Activated CD4-positive, CD25-positive, alpha-beta regulatory T cell treated with anti-CD3 and anti-CD28 coated beads, Interleukin-2, amount 50 U/mL, for 24 hours (primary cell): ENCODE data around the gene UTF1.

Source experiments
- ATAC-seq, 2 donors: fragments of 150-1000 bp; cut with Tn5 transposase; one replicate each; pipeline ENCODE4 v1.10.0; 2021; ENCODE audit warnings: mild to moderate bottlenecking in 1 of 2, moderate library complexity in 1 of 2

Gene UTF1

DNA sequence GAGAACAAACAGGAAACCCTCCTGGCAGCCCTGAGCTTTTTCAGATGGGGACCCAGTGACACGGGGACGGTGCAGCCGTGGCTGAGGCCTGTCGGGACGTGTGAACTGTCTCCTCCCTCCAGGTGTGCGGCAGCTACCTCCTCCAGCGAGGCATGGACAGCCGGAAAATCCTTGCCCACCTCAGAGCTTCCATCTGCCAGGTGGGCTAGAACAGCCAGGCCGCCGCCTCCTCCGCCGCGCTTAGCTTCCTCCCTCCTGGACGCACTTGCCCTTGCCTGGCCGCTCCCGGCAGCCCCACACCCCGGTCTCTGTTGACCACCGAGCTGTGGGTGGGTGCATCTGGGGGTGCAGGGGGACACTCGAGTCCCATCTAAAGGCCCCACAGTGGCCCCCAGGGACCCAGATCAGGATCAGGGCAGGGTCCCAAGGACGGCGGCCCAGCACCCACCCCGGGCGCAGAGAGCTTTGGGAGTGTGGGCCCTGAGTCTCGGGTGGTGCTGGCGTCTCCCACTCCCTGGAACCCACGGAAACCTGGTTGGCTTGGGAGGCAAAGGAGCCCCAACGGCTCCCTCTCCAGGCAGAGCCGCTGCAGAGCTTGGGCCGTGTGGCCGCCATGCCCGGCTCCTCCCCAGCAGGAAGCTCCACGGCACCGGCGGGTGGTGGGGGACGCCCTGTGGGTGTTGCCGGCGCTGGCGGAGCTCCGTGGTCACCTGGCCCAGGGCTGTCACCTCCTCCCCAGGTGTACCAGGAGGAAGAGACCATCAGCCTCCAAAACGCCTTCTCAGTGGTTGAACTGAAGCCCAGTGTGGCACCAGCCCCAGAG is 32.9 kb upstream of the UTF1 start:
- no peak for ATAC-seq

DNA sequence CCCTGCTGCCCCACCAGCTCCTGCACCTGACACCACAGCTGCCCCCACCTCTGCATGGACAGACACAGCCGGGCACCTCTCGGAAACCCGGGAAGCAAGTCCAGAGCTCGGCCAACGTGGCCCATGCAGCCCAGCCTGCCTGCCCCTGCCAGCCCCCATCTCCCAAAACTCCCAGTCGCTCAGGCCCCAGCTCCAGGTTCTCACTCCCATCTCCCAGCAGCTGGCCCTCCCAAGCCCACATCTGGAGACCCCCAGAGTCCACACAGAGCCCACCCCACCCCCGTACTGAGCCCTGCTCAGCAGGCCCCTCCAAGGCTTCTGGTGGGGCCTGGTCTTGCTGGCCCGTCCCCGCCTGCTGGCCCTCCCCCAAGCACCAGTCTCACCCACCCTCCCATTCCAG is 32.2 kb upstream of the UTF1 start:
- ATAC-seq, result no peak

DNA sequence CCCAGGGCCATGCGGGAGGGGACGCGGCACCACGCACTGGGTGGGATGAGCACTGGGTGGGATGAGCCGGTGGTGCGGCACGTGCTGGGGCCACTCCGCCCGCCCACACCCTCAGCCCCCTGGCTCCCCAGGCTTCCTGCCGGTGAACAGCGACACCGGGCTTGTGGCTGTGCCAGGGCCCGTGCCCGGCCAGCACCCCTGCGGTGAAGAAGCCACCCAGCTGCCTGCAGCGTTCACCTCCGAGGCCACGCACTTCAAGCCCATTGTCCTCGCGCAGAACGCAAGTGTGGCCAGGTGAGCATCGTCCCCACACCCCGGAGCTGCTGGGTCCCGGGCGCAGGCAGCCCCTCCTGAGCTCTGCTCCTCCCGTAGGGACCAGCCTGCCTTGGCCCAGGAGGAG is 31.8 kb upstream of the UTF1 start:
- ATAC-seq, result no peak

DNA sequence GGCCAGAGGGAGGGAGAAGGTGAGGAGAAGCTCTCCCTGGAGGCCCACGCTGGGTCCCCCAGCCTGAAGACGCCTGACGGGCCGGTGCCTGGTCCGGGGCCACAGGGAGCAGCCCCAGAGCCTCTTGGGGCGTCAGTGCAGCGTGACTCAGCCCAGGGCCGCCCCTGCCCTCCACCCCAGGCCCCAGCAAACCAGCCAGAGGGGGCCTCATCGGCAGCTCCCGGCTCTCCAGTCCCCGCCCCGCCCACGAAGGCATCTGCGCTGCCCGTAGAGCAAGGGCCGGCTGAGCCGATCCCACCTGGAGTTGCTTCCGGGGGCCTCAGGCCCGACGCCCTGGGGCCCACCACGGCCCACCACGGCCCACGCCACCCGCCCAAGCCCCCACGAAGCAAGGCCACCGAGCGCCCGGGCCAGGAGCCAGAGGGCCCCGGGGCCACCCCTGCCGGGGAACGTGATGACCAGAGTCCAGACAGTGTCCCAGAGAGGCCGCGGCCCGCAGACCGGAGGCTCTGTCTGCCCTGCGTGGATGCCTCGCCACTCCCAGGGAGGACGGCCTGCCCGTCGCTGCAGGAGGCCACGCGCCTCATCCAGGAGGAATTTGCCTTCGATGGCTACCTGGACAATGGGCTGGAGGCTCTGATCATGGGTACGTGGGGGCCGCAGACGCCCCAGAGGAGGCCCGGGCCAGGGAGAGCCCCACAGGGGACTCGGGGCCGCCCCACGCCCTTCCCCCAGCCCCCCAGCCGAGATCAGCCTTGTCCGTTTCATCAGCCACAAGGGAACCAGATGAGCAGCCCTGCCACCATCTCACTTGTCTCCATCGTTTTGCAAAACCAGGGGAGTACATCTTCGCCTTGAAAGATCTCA is 31.2 kb upstream of the UTF1 start:
- ATAC-seq, result no peak

DNA sequence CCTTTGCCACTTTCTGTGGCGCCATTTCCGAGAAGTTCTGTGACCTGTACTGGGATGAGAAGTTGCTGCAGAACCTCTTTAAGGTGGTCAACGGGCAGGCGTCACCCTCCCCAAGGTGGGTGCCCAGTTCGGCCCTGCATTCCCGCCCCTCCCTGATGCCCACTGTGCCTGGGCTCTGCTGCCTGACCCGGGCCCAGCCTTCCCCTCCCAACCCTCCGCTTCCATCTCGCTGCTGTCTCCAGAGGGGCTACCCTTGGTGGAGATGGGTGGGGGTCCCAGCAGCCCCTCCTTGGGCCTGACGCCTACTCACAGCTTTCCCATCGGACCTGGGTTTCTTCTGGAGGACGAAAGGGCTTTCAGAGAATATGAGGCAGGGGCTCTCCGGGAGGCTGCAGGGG is 30.5 kb upstream of the UTF1 start:
- no peak for ATAC-seq

DNA sequence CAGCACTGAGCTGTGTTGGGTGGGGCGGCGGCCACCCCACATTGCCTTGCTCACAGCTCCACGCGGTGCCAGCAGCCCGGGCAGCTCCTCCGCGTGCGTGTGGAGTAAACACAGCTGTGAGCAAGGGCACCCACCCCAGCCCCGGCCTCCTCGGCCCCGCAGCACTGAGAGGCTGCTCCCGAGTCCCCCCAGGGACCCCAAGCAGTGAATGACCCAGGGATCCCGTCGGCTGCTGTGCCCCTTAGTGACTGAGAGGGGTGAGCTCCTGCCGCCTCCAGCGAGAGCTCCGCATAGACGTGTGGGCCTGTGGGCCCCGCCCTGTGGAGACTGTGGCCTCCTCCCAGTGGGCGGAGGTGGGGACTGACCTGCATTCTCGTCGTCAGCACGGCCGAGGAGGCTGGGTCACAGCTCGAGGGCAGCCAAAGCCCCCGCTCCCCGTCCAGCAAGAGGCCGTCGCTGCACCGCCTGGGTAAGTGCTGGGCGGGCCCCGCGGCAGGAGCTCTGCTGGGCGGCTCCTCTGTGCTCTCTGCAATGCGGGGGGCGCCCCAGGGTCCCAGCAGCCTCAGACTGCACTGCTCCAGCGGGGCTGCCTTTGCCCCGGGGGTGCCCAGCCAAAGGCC is 29.9 kb upstream of the UTF1 start:
- ATAC-seq, result no peak

DNA sequence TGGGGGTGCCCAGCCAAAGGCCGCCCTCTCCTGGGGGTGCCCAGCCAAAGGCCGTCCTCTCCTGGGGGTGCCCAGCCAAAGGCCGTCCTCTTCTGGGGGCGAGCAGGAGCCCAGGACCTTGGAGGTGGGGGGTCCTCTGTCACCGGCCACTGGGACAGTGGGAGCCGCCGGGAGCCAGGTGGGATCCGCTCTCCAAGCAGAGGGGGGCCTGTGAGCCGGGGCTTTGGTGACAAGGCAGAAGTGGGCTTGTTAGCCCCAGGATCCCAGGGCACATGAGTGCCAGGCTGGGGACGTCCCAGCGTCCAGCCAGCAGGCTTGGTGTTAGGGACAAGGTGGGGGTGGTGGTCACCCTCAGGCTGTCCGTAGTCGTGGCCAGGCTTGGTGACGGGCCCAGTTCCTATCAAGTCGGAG is 29.4 kb upstream of the UTF1 start:
- ATAC-seq, result no peak

DNA sequence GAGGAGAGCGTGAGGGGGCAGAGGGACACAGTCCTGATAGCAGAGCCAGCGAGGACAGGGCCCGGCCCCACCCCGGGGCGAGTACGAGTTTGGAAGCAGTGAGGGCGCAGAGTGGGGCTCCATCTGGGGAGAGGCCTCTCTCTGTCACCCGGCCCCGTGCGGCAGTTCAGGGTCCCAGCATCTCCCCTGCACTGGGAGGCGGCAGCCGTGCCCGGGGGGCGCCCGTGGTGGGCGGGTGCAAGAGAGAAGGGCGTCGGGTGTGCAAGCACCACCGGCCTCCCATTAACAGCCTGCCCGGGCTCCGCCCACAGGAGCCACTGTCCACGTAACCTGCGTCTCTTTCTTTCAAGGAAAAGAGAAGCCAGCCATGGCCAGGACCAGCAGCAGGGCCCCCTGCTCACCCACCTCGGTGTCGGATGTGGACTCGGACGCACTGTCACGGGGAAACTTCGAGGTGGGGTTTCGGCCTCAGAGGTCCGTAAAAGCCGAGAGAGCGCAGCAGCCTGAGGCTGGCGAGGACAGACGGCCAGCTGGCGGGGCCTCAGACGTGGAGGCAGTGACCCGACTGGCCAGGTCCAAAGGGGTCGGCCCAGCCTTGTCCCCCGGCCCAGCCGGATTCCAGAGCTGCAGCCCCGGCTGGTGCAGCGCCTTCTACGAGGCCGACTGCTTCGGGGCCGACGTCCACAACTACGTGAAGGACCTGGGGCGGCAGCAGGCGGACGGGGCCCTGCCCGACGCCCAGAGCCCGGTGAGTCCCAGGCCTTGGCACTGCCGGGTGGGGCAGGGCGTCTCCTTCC is 28.7 kb upstream of the UTF1 start:
- ATAC-seq, result no peak

DNA sequence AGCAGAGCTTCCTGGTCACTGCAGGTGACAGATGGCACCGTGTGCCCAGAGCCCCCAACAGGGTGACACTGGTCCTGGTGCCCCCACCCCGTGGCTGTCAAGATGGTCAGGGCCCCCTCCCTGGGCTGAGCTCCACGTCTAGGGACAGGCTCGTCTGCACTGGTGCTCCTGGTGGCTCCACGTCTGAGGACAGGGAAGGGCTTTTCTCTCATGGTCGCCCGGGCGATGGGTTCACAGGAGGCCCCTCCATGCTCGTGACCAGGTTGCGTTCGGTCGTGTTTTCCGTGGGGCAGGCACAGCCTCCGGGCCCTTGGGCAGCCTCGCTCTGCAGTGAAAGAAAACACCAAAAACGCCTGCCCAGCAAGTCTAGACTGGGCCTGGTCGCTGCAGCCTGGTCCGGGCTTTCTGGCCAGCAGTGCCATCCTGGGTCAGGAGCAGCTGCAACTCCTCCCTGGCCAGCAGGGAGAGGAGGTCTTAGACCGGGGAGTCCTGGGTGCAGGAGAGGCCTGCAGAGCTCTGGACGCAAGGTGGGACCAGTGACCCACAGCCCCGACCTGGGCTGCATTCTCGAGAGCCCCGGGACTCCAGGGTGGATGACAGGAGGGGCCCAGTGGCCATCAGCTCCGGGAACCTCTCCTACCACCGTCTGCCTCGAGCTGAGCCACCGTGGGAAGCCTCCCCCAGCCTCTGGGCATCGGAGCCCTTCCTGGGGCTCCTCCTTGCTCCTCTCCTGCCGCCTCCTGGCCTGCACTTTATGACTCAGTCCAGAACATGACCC is 27.9 kb upstream of the UTF1 start:
- no peak for ATAC-seq

DNA sequence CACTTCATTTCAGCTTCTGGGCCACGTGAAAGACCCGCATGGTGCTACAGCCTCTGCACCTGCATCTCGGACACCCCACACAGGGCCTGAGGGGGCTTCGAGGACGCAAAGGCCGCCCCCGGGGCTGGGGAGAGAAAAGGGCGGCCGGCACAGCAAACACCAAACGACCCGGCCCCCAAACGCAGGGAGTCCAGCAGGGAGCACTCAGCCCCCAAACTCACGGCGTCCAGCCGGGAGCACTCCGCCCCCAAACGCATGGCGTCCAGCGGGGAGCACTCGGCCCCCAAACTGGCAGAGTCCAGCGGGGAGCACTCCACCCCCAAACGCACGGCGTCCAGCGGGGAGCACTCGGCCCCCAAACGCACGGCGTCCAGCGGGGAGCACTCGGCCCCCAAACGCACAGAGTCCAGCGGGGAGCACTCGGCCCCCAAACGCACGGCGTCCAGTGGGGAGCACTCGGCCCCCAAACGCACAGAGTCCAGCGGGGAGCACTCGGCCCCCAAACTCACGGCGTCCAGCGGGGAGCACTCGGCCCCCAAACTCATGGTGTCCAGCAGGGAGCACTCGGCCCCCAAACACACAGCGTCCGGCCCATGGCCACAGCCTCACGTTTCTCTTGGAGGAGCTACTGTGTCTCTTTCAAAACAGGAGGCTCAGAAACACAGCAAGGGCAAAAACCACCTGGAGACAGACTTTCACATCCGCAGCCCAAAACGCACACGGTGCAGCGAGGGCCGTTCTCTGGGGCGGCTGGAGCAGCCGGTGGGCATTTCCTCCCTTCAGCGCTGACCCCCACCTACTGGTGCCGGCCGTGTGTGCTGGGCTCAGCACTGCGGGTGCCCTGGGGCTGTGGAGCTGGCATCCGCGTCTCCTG is 27.0 kb upstream of the UTF1 start:
- ATAC-seq, result no peak

DNA sequence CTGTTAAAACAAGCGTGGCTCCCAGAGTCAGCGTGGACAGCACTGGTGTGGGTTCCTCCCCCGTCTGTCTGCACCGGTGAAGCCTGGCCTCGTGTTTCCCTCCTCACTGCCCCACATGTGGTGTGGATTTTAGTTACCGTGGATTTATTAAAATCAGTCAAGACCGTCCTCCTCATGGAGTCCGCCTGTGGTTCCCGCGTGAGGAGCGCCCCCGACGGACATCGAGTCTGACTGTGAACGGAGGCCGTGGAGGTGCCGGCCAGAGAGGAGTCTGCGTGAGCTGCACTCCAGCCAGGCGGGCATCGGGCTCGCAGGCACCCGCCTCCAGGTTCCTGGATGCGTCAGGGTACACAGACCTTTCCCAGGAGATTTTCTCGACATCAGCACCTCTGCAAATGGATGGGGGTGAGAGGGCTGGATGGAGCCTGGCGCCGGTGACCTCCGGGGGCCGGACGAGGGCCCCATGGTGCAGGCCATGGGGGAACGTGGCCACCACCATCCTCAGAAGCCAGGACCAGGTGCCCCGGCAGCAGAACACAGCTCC is 26.3 kb upstream of the UTF1 start:
- ATAC-seq, result no peak

DNA sequence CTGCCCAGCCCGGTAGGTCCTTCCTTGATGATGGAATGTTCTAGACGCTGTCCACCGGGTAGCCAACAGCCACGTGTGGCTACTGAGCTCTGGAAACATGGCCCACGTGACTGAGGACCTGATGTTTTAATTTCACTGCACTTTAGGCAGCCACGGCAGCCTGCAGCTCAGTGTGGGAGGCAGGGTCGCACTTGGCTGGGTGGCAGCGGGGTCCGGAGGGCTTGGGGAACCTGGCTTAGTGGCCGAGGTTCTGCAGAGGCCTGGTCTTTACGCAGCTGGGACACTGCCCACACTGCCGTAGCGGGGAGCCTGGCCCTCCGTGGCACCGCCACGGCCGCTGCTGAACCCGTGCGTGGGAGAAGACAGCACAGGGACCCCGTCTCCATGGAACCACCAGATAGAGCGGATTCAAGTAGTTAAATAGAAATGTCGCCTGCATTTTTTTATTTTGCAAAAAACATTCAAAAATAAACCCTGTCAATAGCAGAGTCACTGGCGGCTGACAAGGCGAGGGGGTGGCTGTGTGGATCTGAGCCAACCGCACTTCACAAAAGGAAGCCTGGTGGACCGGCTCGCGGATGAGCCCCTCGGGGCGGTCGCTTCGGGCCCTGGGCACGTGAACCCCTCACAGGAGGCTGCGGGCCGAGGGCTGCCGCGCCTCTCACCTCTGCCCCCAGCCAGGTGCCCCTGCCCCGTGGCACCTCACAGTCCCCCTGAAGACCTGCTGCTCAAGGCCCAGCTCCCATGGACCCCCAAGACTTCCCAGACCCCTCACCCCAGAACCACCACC is 25.6 kb upstream of the UTF1 start:
- ATAC-seq, result no peak

DNA sequence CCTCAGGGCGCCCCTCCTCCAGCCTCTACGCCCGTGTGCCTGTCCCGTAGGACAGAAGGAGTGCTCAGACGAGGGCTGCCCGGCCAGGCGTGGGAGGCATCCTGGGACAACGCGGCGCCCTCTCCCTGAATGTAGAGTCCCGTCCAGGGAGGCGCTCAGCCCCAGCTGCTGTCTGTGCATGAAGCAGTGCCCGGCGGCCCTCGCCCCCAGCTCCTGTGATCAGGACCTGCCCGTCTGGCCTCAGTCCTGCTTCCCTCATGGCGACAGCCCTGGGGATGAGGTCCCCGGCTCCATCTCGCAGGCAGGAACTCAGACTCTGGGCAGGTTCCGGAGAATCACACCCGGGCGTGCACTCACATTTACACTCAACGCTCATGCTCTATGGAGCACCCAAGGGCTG is 24.9 kb upstream of the UTF1 start:
- ATAC-seq, result no peak

DNA sequence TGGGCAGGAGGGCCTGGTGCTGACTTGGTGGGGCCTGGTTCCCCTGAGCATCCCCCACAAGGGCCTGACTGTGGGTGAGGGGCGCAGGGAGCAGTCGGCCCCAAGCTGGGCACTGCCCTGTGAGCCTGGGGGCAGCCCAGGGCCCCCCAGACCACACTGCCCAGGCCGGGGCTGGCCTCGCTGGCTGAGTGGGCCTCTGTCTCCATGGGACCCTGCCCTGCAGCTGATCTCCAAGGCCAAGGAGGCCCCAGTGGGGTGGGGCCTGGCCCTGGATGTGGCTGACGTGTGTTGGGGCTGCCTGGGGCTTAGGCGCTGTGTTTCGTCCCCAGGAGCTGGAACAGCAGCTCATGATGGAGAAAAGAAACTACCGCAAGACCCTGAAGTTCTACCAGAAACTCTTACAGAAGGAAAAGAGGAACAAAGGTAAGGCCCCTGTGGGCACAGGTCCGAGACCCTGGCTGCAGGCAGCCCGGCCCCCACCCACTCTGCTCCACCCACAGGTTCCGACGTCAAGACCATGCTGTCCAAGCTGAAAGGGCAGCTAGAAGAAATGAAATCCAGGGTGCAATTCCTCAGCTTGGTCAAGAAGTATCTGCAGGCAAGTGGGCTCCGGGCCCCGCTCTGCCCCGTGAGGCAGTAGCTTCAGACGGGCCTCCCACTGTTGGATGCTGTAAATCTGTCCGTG is 23.5 kb upstream of the UTF1 start:
- ATAC-seq, result no peak

DNA sequence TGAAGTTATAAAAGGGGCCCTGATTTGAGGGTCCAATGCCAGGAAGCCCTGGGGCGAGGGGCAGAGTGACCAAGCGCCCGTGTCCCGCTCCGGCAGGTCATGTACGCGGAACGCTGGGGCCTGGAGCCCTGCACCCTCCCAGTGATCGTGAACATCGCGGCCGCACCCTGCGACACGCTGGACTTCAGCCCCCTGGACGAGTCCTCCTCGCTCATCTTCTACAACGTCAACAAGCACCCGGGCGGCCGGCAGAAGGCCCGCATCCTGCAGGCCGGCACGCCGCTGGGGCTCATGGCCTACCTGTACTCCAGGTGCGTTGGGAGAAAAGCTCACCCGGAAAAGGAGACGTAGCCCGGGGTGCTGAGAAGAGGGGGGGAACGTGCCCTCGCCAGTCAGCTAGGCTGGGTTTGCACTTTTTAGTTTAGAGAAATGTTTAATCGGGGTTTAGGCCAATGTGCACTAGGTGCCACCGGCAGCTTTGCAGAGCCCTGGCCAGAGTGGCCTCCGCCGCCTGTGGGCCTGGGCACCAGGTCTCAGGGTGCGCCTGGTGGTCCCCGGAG is 22.9 kb upstream of the UTF1 start:
- ATAC-seq, result no peak

DNA sequence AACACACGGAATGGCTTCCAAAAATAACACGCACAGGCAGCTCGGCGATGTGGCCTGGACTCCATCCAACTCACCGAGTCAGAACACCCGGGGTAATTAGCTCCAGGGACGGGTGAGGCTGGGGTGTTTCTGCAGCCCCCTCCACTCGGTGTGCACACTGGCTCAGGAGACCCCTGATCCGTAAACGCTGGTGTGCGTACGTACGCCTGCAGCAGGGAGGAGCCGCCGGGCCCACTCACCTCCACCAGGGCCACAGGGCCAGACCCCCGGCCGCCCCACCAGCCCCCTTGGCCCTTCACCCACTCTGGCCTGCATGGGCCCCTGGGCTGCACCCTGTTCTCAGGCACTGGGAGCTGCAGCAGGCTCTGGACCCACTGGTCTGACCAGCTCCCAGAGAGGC is 22.4 kb upstream of the UTF1 start:
- no peak for ATAC-seq

DNA sequence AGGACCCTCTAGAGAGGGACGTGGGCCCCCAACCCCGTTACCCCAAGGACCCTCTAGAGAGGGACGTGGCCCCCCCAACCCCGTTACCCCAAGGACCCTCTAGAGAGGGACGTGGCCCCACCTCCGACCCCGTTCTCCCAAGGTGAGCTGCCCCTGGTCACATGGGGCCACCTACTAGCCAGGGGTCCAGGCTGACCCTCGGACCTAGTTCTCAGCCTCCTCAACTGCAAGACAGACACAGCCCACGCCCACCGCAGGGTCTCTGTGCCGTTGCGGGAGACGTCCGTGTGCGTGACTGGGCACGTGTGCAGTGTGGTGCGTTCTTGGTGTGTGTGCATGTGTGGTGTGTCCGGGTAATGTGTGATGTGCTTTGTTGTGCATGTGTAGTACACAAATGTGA is 21.6 kb upstream of the UTF1 start:
- no peak for ATAC-seq

DNA sequence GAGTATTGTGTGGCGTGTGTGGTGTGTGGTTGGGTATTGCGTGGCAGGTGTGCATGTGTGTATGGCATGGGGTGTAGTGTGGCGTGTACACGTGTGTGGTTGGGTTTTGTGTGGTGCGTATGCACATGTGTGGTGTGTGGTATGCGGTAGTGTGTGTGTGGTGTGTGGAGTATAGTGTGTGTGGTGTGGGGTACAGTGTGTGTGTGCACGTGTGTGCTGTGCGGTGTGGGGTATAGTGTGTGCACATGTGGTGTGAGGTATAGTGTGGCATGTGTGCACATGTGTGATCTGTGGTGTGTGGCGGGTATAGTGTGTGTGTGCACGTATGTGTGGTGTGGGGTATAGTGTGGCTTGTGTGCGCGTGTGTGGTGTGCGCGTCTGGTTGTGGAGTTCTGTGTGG is 20.9 kb upstream of the UTF1 start:
- no peak for ATAC-seq

DNA sequence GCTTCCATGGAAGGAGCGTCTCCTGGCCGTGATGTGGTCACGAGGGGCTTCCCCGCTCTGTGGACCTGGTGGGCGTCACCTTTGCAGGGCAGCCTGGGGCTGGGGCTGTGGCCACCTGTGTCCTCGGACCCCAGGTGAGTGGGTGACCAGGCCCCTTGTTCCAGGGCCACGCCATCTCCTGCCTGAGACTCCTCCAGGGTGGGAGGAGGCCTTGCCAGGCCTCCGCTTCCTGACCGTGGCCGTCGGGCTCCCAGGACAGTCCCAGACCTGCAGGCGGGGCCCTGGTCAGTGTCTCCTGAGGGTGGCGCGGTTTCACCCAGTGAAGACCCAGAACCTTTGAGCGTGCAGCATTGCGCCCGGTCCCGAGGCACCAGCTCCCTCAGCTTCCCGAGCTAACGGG is 20.4 kb upstream of the UTF1 start:
- no peak for ATAC-seq
